Fibroblast of skin of right biceps (primary cell): ENCODE results near the gene BMP3.
A peak's percentile ranks its signal among the peaks of the same experiment; 100 is the strongest.
"Not testable (repeated sequence)": the region's sequence is repeated elsewhere in the genome, so short reads cannot be mapped to it uniquely, and the experiment has no call there.

Experiments used
- DNase-seq: peaks from one replicate; pipeline ENCODE4 v3.0.0-alpha.2; 2013

BMP3 gene, protein sequence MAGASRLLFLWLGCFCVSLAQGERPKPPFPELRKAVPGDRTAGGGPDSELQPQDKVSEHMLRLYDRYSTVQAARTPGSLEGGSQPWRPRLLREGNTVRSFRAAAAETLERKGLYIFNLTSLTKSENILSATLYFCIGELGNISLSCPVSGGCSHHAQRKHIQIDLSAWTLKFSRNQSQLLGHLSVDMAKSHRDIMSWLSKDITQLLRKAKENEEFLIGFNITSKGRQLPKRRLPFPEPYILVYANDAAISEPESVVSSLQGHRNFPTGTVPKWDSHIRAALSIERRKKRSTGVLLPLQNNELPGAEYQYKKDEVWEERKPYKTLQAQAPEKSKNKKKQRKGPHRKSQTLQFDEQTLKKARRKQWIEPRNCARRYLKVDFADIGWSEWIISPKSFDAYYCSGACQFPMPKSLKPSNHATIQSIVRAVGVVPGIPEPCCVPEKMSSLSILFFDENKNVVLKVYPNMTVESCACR

DNA sequence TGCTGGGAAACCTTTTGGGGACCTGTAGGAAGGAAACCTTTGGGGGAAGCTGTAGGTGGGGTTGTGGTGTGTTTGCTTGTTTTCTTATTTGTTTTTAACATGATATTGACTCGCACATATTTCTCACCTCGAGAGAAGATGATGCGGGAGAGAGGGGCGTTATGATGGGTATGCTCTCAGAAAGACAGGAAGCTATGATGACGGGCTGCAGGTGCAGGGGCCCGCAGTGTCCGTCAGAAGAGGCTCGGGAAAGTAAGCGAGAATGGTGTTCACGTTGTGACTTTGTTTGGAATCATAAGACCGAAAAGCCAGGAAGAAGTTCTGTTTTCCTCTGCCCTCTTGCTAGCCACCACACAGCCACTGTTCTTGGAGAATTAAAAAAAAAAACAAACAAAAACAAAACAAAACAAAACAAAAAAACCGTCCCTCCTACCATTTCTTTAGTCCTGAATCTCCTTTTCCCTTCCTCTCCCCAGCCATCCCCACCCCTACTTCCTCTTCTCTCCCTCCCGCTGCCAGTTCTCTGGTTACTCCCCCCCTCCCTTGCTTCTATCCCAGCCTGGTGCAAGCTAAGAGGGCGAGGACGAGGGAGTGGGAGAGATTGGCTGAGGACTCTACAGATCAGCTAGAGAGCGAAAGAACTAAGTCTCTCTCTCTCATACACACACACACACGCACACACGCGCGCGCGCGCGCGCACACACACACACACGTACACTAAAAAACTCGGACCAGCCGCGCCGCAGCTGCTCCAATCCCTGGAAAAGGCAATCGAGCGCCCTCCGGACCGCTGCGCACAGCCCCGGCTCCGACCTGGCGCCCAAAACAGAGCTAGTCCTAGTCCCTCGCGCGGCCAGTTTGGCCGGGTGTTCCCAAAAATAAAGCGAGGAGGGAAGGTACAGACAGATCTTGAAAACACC, at the start of gene BMP3:
Gene BMP3 (plus strand): TSS at position 648 of the 920 bp plus-strand sequence. CDS start 577 bp downstream, outside the sequence.
- peak; percentile 37 for DNase-seq

DNA sequence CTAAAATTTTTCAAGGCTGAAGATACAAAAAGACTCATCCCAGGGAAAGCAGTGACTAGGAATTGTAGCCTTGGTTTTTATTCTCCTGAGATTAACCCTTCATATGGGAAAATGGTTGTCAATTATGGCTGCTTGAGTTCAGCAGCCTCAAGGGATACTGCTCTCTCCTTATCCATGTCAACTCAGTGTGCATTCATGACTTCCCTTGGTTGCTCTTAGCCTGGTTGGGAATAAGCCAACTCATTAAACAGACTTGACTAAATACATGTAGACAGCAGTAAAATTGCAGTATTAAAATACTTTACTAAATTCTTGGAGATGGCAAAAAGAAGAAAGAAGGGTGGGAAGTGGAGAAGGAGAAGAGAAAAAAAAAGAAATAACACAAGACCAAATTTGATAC, 44.5 kb upstream of the BMP3 start:
- DNase-seq: no peak

DNA sequence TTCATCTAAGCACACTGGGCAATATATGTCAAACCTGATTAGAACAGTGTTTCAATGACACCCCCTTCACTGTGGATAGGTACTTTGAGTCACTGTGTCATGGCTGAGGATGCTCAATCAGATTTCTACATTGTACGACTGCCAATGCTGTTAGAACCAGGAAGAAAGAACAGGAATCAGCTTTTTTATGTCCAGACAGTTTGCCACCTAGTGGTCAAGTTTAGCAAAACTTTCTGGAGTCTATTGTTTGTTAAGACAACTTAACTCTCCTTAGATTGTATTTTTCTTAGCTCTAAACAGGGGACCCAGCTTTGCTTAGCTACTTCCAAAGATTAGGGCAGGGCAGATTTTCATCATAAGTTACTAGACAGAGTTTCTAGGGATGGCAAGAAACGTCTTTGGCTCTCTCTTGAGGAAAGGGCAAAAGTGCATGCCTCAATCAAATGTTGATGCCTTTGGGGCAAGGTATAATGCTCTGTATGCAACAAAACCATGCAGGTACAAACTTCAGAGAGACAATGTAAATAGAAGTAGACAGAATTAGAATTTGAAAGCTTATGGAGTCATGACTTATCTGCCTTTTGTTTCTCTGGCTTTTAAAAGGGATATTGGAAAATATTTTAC, 40.5 kb upstream of the BMP3 start:
- DNase-seq: peak; percentile 63

DNA sequence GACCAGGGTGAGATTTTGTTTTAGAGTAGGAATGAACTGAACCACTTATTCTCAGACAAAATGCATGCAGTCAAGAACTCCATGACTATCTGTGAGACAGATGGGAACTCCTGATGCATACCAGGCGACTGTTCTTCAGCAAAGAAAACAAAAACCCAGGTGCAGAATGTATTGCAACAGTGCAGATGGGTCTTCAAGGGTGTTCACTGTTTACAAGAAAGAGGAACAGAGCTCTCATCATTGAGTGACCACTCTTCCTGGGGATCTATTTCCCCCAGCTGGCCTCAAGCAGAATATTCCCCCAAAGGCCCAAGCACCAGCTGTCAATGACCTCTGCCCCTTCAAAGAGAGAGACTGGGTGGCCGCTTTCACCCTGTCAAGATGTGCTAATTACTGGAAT, 39.7 kb upstream of the BMP3 start:
- no peak for DNase-seq

DNA sequence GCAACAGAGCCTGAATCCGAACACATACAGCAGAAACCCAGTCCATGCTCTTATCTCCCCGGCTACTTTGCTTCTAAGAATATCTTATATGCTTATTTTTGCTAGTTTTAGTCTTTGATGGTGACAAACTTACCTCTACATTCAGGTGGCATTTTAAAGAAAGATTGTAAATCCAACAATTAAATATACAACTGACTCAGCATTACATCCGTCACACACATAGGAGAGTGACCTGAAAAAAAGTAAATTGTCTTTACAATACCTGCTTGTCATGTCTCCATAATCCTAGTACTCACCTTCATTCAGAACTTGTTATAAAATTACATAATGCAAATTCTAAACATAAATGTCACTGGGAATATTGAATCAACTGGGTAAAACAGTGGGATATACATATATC, 30.6 kb upstream of the BMP3 start:
- no peak for DNase-seq

DNA sequence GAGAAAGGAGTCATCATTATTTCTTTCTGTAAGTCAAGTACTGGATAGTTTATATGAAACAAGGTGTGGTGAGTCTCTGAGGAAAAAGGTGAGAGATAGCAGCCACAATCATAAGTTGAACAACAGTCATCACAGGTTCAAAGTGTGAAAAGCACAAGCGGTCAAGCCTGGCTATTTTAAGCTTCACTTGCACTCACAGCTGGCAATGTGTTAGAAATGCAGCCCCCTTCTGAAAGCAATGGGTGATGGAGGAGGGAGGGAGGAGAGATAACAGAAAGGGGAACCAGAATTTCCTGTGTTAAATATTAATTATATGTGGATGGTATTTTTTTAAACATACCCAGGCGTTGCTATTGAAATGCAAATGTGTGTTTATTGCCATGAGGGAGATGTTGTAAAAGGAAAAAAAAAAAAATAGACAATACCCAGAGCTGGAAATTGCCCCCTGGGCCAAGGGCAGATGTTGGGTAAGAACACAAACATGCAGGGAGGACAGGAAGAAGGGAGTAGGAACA, 26.9 kb upstream of the BMP3 start:
- no peak for DNase-seq

DNA sequence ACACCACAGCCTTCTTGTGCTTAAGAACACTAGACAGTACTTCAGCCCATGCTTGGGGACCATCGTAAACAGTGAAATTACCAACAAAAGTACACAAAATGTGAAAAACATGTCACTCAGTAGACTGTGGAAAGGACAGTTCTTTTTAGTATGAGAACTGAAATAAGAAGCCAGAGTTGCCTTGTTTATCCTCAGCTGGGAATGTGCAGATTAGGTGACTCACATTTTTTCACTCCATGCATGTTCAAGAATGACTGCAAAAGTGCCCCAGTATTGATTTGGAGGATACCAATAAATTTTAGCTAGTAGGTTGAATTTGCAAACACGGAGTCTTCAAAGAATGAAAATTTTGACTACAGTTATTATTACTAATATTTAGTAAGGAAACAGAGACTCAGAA, 23.1 kb upstream of the BMP3 start:
- DNase-seq: no peak

DNA sequence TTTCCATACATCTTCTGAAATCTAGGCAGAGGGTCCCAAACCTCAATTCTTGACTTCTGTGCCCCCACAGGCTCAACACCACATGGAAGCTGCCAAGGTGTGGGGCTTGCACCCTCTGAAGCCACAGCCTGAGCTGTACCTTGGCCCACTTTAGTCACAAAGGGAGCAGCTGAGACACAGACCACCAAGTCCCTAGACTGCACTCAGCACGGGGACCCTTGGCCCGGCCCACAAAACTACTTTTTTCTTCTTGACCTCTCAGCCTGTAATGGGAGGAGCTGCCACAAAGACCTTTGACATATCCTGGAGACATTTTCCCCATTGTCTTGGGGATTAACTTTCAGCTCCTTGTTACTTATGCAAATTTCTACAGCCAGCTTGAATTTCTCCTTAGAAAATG, 13.9 kb upstream of the BMP3 start:
- DNase-seq: not testable (repeated sequence)

DNA sequence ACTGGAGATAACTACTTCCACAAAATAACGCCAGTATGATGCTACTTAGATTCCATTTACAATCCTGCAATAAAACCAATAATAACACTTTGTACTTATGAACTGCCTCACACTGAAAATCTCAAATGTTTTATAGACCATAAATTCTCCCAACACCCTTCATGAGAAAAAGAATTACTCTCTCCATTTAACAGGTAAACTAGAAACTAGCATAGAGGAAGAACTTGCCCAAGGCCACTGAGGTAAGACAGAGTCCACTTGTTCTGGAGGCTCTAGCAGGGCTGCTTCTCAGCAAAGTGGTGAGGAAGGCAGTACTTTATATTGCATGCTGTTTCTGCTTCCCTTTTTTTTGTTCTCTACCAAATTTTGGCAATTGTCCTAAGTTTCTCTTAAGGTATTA, 11.5 kb upstream of the BMP3 start:
- no peak for DNase-seq

DNA sequence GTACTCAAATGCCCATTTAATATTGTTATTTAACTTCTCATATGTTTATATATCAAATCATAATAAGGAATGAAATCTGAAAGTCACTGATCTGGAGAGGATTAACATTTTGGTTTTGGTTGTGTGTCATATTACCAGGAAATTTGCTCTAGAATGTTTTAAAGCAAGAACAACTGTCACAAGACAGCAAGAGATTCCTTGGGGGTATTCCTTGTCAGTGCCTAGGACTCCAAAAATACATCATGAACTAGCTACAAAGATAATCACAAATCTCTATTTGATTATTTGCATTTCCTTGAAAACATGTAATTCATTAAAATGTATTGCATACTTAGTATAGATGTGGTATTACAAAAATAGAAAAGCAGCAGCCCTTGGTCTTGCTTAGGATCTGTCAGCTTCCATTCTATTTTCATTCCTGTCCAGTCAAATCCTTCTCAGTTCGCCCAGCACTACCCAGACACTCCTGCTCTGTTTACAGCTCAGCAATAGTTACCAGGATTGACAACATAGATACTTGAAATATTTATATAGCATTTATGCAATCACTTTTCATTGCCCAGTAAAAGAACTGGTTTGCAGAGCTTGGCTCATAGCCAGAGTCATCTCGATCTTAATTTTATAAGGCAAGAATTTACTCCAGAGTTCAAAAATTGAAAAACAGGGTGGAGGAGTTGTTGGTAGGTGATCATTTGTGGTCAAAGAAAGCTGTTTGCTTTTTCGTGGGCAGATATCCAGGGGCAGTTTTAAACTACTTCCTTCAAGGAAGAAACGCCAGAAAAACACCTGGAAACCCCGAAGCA, 9.2 kb upstream of the BMP3 start:
- DNase-seq: no peak

DNA sequence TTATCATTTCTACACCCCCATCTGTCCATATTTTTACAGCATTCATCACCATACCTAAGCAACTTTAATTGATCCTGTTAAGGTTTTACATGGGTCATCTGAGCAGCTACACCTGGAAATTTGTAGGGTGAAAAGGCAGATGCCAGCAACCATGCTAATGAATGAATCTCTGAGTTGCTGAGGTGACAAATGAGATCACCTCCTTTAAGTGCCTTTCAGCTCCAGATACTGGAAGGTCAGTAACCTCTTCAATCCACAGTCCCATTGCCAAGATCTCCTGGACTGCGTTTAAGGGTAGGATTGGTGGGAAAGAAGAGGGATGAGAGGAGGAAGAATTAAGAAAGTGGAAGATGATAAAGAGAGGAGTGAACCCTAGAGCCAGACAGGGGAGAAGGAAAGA, 8.5 kb upstream of the BMP3 start:
- no peak for DNase-seq

DNA sequence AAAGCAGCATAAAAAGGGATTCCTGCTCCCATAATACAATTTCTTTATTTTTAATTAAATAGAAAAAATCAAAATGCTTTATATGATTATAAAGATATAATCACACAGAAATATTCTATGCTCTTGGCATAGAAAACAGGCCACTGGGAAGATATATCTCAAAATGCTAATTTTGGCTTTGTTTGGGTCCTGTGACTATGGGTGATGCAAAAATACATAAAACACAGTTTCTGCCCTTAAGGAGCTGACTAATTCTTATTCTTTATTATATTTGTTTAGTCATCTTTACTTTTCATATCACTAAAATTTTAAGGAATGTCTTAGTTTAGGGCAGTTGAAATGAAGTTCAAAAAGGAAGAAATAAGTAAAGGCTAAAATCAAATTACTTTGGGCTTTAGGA, 7.0 kb upstream of the BMP3 start:
- DNase-seq: no peak

DNA sequence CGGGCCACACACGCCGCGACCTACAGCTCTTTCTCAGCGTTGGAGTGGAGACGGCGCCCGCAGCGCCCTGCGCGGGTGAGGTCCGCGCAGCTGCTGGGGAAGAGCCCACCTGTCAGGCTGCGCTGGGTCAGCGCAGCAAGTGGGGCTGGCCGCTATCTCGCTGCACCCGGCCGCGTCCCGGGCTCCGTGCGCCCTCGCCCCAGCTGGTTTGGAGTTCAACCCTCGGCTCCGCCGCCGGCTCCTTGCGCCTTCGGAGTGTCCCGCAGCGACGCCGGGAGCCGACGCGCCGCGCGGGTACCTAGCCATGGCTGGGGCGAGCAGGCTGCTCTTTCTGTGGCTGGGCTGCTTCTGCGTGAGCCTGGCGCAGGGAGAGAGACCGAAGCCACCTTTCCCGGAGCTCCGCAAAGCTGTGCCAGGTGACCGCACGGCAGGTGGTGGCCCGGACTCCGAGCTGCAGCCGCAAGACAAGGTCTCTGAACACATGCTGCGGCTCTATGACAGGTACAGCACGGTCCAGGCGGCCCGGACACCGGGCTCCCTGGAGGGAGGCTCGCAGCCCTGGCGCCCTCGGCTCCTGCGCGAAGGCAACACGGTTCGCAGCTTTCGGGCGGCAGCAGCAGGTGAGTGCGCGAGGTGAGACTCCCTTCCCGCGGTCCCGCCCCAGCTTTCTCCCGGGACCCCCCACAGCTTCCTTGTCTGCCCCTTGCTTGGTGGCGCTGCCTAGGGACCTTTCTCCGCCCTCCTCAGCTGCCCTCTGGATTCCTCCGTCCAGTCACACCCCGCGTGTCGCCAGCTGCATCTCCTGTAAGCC, 678 bp downstream of the BMP3 start:
- no peak for DNase-seq

DNA sequence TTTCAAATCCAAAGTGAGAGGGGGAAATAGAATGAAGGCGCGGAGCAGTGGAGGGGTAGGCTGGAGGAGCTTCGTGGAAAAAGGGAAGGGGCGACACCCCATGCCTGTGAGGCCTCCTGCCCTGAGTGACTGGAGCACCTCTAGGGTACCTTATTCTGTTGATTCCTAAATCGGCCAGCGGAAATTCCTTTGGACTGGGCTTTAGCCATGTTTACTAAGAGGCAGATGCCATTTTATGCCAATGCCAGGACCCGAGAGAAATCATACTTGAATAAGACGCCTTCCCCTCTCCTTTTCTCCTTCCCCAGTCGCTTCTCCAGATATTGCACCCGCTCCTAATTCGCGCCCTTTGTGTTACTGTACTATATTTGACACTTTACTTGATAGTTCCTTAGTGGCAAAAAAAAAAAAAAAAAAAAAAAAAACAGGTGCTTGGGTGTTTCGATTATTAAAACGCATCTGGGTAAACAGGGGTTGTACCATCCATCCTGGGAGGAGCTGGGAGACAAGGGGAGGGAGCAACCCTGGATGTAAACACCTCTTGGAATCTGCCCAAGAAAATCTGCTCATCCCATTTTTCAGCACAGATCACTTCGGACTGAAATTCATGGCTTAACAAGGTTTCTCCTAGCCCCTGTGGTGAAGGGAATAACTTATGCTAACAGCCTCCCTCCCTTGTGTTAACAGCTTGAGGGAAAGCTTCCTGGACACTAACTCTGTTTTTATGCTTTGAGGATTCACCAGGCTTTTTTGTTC, 1.5 kb downstream of the BMP3 start:
- no peak for DNase-seq

DNA sequence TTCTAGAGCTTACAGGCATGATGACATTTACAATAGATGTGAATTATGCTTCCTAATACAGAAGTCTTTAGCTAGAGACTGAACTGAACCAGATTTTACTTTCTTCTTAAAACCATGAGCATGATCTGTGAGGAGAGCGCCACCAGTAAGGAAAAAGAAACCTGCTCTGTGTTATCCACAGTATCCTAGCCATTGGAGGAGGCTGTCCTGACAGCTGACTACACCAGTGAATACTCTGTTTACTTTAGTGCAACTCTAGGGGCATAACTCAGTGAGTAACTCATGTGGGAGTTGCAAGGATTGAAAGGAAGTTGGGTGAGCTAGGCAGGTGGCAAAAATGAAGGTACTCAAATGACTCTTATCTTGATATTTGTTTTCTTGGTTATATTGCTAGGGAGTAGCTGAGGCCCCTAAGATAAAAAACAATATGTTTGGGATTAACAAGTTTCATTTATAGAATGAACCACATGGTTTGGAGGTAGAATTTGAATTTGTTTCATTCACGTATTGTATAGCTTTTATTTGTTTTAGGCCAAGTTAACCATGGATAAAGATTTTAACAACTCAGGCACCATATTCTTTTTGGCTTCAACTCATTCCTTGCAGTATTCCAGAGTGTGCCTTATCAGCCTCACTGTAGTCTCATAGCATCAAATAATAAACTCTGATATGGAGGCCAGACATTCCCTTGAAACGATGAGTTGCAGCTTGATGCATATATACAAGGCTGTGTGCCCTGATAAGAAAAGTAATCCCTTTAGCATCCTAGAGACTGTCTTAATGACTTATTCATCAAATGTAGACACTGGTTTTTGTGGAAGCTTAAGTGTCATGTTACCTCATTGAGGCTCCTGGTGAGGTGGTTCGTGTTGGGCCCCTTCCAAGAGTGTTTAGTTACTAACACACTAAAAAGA, 2.5 kb downstream of the BMP3 start:
- no peak for DNase-seq

DNA sequence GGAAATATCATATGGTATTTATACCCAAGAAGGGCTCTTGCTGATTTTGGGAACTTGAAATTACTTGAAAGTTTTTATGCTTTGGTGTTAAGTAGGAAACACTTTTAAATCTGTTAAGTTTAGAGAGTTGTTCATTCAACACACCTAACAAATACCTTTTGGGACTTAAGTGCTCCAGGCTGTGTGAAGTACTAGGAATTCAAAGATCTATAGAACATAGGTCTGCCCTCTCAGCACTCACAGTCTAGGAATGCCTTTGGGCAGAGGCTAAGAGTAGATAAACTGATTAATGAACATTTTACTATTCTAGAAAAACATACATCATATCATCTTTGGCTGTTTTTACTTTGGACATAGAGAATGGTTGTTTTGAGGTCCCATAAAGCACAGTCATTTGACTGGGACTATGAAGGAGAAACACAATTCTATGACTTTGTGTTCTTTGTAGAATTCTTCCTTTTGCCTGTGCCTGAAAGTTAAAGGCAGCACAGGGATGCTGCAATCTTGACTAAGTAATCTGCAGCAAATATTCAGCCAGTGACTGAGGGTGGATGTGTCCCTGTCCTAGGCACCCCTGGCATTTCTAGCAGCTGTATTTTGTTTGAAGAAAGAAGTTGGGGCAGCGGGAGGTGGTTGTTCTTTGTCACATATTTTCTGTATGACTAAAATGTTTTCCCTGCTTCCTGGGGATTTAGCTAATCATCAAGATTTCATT, 8.3 kb downstream of the BMP3 start:
- no peak for DNase-seq

DNA sequence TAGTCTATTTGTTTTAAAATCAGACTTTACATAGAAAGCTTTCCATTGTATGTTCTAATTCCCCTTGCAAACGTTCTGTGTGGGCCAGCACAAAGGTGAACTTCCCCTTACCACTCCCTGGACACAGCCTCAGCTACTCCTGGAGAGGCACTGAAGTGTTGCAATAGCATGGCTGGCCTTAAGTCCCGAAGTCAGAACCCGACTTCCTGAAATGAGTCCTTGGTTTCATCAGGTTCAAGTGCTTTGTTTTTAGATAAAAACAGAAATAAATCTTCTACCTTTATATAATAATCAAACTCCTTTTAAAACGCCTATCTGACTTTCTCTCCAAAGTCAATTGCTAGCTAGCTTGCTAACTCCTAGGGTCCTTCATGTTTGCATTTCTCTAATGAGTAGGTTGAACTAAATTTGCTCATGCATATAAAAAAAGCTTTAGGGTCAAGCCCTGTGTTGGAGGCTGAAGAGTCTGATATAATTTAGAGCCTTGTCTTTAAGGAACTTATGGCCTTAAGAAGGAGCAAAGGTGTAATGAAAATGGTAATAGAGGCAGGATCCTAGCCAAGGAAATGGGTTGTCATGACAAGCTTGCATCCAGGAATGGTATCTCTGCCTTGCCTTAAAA, 9.0 kb downstream of the BMP3 start:
- no peak for DNase-seq

DNA sequence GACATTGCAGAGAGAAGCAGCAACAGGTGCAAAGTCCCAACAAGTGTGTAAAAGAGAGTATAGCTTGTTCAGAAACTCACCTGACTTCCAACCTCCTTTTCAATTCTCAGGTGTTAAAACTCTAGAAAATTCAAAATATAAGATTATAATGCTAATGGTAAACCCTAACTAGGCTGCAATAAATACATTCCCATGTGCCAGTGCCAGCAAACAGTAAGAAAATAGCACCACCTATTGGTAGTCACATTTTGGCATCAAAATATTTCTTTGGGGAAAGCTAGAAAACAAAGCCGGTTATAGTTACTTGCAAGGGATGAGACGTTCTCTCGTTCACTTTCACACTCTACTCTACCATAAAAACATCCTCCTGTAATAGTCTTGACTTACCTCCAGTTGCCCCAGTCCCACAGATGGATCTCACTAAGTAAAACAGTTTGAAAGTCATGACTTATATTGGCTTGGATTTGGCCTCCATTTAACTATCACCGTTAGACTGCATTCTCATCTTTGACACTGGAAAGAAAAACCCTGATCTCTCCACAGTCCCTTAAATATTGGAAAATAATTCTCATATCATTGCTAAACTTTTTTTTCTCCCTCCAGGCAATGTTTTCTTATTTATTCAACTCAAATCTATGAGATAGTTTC, 9.6 kb downstream of the BMP3 start:
- DNase-seq: peak; percentile 38
